ENCODE results near the gene CCL14.
"Not testable (repeated sequence)": the region's sequence is repeated elsewhere in the genome, so short reads cannot be mapped to it uniquely, and the experiment has no call there.

The CCL14 gene

GRCh38 chr17:35995346-35995745 is 8.8 kb upstream of the CCL14 start:
- H3K4me3 ChIP-seq (ENCODE audit: low read length in 2 of 2), result not testable (repeated sequence)

GRCh38 chr17:35991075-35991474 is 4.5 kb upstream of the CCL14 start:
- Histone ChIP-seq H2BK15ac (ENCODE audit: low read length) (no peak overlapping the region), H3K27ac (replicated peaks; ENCODE audit: low read length) (no peak overlapping the region), H3K9ac (ENCODE audit: low read depth, low read length, poor library complexity) (no peak overlapping the region), H3K9me3 (replicated peaks in 1 of 2; ENCODE audit: control insufficient read depth in 2 of 2, insufficient read depth in 1 of 2, low read depth in 1 of 2, low read length in 2 of 2) (no peaks in the 10 kb centered on the region), H3K23ac (ENCODE audit: low read depth, low read length, poor library complexity) (no peak overlapping the region), H2AK5ac (ENCODE audit: low read depth, low read length) (no peak overlapping the region), H3K4me2 (ENCODE audit: insufficient read depth, low read length, poor library complexity, severe bottlenecking) (no peak overlapping the region), H2BK12ac (ENCODE audit: low read length) (no peak overlapping the region), H3K36me3 (replicated peaks in 1 of 2; ENCODE audit: control insufficient read depth in 2 of 2, insufficient read depth in 2 of 2, low read length in 2 of 2) (no peaks in the 10 kb centered on the region), H3K4me1 (ENCODE audit: control insufficient read depth in 2 of 2, insufficient read depth in 1 of 2, low read depth in 1 of 2, low read length in 2 of 2) (no peaks in the 10 kb centered on the region), H3K79me1 (ENCODE audit: low read depth, low read length) (no peaks in the 10 kb centered on the region), H2BK120ac (ENCODE audit: low read depth, low read length) (no peak overlapping the region), H4K8ac (ENCODE audit: low read depth, low read length) (no peak overlapping the region), H3K27me3 (ENCODE audit: control insufficient read depth in 3 of 3, insufficient read depth in 3 of 3, low read depth in 1 of 3, low read length in 3 of 3) (no peaks in the 10 kb centered on the region), H3K14ac (ENCODE audit: low read length) (no peak overlapping the region), H2AFZ (ENCODE audit: low read length) (no peak overlapping the region), H2BK5ac (ENCODE audit: low read length) (no peak overlapping the region), H4K91ac (ENCODE audit: low read depth, low read length, poor library complexity) (no peak overlapping the region), H3K18ac (ENCODE audit: low read length) (no peak overlapping the region), H3K4me3 (ENCODE audit: low read length in 2 of 2) (no peak overlapping the region), H3K4ac (ENCODE audit: low read length) (no peak overlapping the region)
- DNase-seq (ENCODE audit: low spot score), result no peak
- no CpG with 5 or more reads among the region's 2 CpGs for WGBS, 2 donors (ENCODE audit: extremely low coverage in 2 of 2, insufficient read length in 2 of 2, insufficient replicate concordance in 1 of 2)

More at GRCh38 chr17:35995346-35995745, 8.8 kb upstream of the CCL14 start:
- H3K4ac ChIP-seq (ENCODE audit: low read length); H2BK5ac ChIP-seq (ENCODE audit: low read length); H3K9ac ChIP-seq (ENCODE audit: low read depth, low read length, poor library complexity); H3K79me1 ChIP-seq (ENCODE audit: low read depth, low read length); H3K4me1 ChIP-seq (ENCODE audit: control insufficient read depth in 2 of 2, insufficient read depth in 1 of 2, low read depth in 1 of 2, low read length in 2 of 2); H3K14ac ChIP-seq (ENCODE audit: low read length); H2AFZ ChIP-seq (ENCODE audit: low read length); H4K8ac ChIP-seq (ENCODE audit: low read depth, low read length); H3K18ac ChIP-seq (ENCODE audit: low read length); H3K4me2 ChIP-seq (ENCODE audit: insufficient read depth, low read length, poor library complexity, severe bottlenecking); DNase-seq (ENCODE audit: low spot score); H3K23ac ChIP-seq (ENCODE audit: low read depth, low read length, poor library complexity); H2BK12ac ChIP-seq (ENCODE audit: low read length); H3K27ac ChIP-seq (replicated peaks; ENCODE audit: low read length); H2AK5ac ChIP-seq (ENCODE audit: low read depth, low read length); H3K9me3 ChIP-seq (replicated peaks in 1 of 2; ENCODE audit: control insufficient read depth in 2 of 2, insufficient read depth in 1 of 2, low read depth in 1 of 2, low read length in 2 of 2); H2BK120ac ChIP-seq (ENCODE audit: low read depth, low read length); H4K91ac ChIP-seq (ENCODE audit: low read depth, low read length, poor library complexity); H3K36me3 ChIP-seq (replicated peaks in 1 of 2; ENCODE audit: control insufficient read depth in 2 of 2, insufficient read depth in 2 of 2, low read length in 2 of 2); H2BK15ac ChIP-seq (ENCODE audit: low read length); H3K27me3 ChIP-seq (ENCODE audit: control insufficient read depth in 3 of 3, insufficient read depth in 3 of 3, low read depth in 1 of 3, low read length in 3 of 3): not testable (repeated sequence)
- no CpG with 5 or more reads among the region's 2 CpGs for WGBS, 2 donors (ENCODE audit: extremely low coverage in 2 of 2, insufficient read length in 2 of 2, insufficient replicate concordance in 1 of 2)

DNA sequence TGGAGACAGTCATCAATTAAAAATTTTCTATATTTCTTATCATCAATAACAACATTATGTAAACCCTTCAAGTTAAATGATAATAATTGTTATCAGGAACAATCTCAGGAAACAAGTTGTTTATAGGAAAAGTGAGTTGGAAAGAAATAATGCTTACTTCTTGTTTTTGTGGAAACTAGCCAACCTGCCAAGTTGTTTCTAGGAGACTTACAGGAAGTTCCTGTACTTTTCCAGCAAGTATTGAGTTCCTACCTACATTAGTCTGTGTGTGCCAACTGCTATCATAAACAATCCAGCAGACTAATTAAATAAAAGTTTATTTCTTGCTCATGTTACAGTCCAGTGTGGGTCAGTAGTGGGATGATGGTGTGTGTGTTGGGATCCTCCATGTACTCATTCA is 1.6 kb upstream of the CCL14 start:
- Histone ChIP-seq H3K4me2 (ENCODE audit: insufficient read depth, low read length, poor library complexity, severe bottlenecking) (no peak overlapping the region), H4K8ac (ENCODE audit: low read depth, low read length) (no peak overlapping the region), H3K27me3 (ENCODE audit: control insufficient read depth in 3 of 3, insufficient read depth in 3 of 3, low read depth in 1 of 3, low read length in 3 of 3) (peaks cover 0 to 2% (median 0%) of the 10 kb centered on the region in 3 experiments), H3K27ac (replicated peaks; ENCODE audit: low read length) (no peak overlapping the region), H3K79me1 (ENCODE audit: low read depth, low read length) (no peaks in the 10 kb centered on the region), H2BK12ac (ENCODE audit: low read length) (no peak overlapping the region), H3K18ac (ENCODE audit: low read length) (no peak overlapping the region), H3K36me3 (replicated peaks in 1 of 2; ENCODE audit: control insufficient read depth in 2 of 2, insufficient read depth in 2 of 2, low read length in 2 of 2) (no peaks in the 10 kb centered on the region), H2AK5ac (ENCODE audit: low read depth, low read length) (no peak overlapping the region), H3K9me3 (replicated peaks in 1 of 2; ENCODE audit: control insufficient read depth in 2 of 2, insufficient read depth in 1 of 2, low read depth in 1 of 2, low read length in 2 of 2) (no peaks in the 10 kb centered on the region), H4K91ac (ENCODE audit: low read depth, low read length, poor library complexity) (no peak overlapping the region), H3K23ac (ENCODE audit: low read depth, low read length, poor library complexity) (no peak overlapping the region), H2BK120ac (ENCODE audit: low read depth, low read length) (no peak overlapping the region), H2BK15ac (ENCODE audit: low read length) (no peak overlapping the region), H3K4ac (ENCODE audit: low read length) (no peak overlapping the region), H3K14ac (ENCODE audit: low read length) (no peak overlapping the region), H3K9ac (ENCODE audit: low read depth, low read length, poor library complexity) (no peak overlapping the region), H2BK5ac (ENCODE audit: low read length) (no peak overlapping the region), H3K4me3 (ENCODE audit: low read length in 2 of 2) (no peak overlapping the region), H2AFZ (ENCODE audit: low read length) (no peak overlapping the region), H3K4me1 (ENCODE audit: control insufficient read depth in 2 of 2, insufficient read depth in 1 of 2, low read depth in 1 of 2, low read length in 2 of 2) (no peaks in the 10 kb centered on the region)
- no peak for DNase-seq (ENCODE audit: low spot score)

- Histone ChIP-seq H3K27ac (replicated peaks; ENCODE audit: low read length) (no peak overlapping the region), H2BK15ac (ENCODE audit: low read length) (no peak overlapping the region), H4K91ac (ENCODE audit: low read depth, low read length, poor library complexity) (no peak overlapping the region), H2AK5ac (ENCODE audit: low read depth, low read length) (peak overlapping the region; percentile 23), H4K8ac (ENCODE audit: low read depth, low read length) (no peak overlapping the region), H3K9me3 (replicated peaks in 1 of 2; ENCODE audit: control insufficient read depth in 2 of 2, insufficient read depth in 1 of 2, low read depth in 1 of 2, low read length in 2 of 2) (no peaks in the 10 kb centered on the region), H3K4me2 (ENCODE audit: insufficient read depth, low read length, poor library complexity, severe bottlenecking) (no peak overlapping the region), H3K23ac (ENCODE audit: low read depth, low read length, poor library complexity) (no peak overlapping the region), H2BK12ac (ENCODE audit: low read length) (no peak overlapping the region), H3K4me1 (ENCODE audit: control insufficient read depth in 2 of 2, insufficient read depth in 1 of 2, low read depth in 1 of 2, low read length in 2 of 2) (no peaks in the 10 kb centered on the region), H3K18ac (ENCODE audit: low read length) (peak overlapping the region; percentile 2), H2BK120ac (ENCODE audit: low read depth, low read length) (no peak overlapping the region), H2AFZ (ENCODE audit: low read length) (no peak overlapping the region), H3K14ac (ENCODE audit: low read length) (peak overlapping the region; percentile 42), H3K4me3 (ENCODE audit: low read length in 2 of 2) (no peak overlapping the region), H3K36me3 (replicated peaks in 1 of 2; ENCODE audit: control insufficient read depth in 2 of 2, insufficient read depth in 2 of 2, low read length in 2 of 2) (no peaks in the 10 kb centered on the region), H2BK5ac (ENCODE audit: low read length) (no peak overlapping the region), H3K9ac (ENCODE audit: low read depth, low read length, poor library complexity) (no peak overlapping the region), H3K79me1 (ENCODE audit: low read depth, low read length) (no peaks in the 10 kb centered on the region), H3K27me3 (ENCODE audit: control insufficient read depth in 3 of 3, insufficient read depth in 3 of 3, low read depth in 1 of 3, low read length in 3 of 3) (peaks cover 0 to 2% (median 0%) of the 10 kb centered on the region in 3 experiments), H3K4ac (ENCODE audit: low read length) (no peak overlapping the region)
- DNase-seq (ENCODE audit: low spot score), result no peak
- no CpG with 5 or more reads among the region's 6 CpGs for WGBS, 2 donors (ENCODE audit: extremely low coverage in 2 of 2, insufficient read length in 2 of 2, insufficient replicate concordance in 1 of 2)
Observed at GRCh38 chr17:35984140-35984539, 2.4 kb downstream of the CCL14 start.

Measured in neuronal stem cell (in vitro differentiated cells).